ENCODE results near the gene CES2. TPM values are rescaled to one million over a fixed set of nuclear protein-coding genes. Genes with fewer than 3 reads are reported as not detected.

The CES2 gene
- total and polyA plus RNA-seq, 2 of the 8 experiments (the other 6 are each of a cell fraction or from before 2014, with no cell fraction given) = 8.6 to 14.7 TPM

GRCh38 chr16:66891360-66891759 is 44.0 kb upstream of the CES2 start (continued):
- TF ChIP-seq CTCF (IDR thresholded peaks at IDR 0.05; ENCODE audit: control extremely low read depth in 1 of 3, insufficient read depth in 1 of 3, low read depth in 1 of 3, low read length in 3 of 3) (no peak), E2F6 (IDR thresholded peaks at IDR 0.05) (no peak), CHD1 (IDR thresholded peaks at IDR 0.05; ENCODE audit: low read depth, low read length) (no peak), JUND (IDR thresholded peaks at IDR 0.05; ENCODE audit: low read length) (no peak), MAFK (IDR thresholded peaks at IDR 0.05; ENCODE audit: low read depth, low read length) (no peak), CHD7 (IDR thresholded peaks at IDR 0.05; ENCODE audit: insufficient replicate concordance, low read length) (no peak)

Measured in H1 (cell line).